ENCODE results near the gene ZNF778. TPM values are rescaled to one million over a fixed set of nuclear protein-coding genes. Genes with fewer than 3 reads are reported as not detected.

The ZNF778 gene
- total and polyA plus RNA-seq, 2 of the 13 experiments (the other 11 are each of a cell fraction or from before 2014, with no cell fraction given) = 3.8 to 7.2 TPM

DNA sequence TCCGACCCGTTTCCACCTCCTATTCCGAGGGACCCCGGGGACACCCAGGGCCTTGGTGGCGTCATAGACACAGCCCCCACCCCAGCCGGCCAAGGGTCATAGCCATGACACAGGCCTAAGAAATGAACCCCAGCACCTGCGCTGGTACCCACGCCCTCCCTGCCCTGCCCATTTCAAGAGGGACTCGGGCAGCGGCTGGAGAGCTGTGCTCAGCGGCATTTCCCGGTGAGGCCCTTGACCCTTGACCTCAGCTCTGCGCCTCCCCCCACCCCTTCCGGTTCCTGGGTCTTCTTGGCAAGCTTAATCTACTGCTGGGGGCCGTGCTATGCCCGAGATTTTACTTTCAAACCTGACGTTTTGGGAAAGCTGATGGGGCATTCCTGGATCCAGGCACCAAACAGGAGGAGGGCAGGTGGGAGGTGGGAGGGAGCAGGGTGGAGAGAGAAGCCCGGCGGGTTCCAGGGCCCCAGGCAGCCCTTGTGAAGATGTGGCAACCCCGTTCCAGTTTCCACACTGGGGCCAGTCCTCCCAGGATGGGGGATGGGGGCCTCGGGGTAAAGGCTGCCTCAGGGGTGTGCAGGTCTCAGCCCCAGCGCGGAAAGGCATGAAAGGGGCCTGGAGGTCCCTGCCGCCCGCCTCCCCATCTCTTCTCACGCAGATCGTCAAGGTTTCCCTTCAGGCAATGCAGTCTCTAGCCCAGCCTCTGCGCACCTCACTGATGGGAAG, 17.2 kb upstream of the ZNF778 start, which contains the start of gene SLC22A31 (continued):
- TF ChIP-seq, protein P1, sequence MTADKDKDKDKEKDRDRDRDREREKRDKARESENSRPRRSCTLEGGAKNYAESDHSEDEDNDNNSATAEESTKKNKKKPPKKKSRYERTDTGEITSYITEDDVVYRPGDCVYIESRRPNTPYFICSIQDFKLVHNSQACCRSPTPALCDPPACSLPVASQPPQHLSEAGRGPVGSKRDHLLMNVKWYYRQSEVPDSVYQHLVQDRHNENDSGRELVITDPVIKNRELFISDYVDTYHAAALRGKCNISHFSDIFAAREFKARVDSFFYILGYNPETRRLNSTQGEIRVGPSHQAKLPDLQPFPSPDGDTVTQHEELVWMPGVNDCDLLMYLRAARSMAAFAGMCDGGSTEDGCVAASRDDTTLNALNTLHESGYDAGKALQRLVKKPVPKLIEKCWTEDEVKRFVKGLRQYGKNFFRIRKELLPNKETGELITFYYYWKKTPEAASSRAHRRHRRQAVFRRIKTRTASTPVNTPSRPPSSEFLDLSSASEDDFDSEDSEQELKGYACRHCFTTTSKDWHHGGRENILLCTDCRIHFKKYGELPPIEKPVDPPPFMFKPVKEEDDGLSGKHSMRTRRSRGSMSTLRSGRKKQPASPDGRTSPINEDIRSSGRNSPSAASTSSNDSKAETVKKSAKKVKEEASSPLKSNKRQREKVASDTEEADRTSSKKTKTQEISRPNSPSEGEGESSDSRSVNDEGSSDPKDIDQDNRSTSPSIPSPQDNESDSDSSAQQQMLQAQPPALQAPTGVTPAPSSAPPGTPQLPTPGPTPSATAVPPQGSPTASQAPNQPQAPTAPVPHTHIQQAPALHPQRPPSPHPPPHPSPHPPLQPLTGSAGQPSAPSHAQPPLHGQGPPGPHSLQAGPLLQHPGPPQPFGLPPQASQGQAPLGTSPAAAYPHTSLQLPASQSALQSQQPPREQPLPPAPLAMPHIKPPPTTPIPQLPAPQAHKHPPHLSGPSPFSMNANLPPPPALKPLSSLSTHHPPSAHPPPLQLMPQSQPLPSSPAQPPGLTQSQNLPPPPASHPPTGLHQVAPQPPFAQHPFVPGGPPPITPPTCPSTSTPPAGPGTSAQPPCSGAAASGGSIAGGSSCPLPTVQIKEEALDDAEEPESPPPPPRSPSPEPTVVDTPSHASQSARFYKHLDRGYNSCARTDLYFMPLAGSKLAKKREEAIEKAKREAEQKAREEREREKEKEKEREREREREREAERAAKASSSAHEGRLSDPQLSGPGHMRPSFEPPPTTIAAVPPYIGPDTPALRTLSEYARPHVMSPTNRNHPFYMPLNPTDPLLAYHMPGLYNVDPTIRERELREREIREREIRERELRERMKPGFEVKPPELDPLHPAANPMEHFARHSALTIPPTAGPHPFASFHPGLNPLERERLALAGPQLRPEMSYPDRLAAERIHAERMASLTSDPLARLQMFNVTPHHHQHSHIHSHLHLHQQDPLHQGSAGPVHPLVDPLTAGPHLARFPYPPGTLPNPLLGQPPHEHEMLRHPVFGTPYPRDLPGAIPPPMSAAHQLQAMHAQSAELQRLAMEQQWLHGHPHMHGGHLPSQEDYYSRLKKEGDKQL (CRISPR knock-in tag; IDR thresholded peaks at IDR 0.05; ENCODE audit: low read depth) = no peak
- TF ChIP-seq AHR (CRISPR knock-in tag; IDR thresholded peaks at IDR 0.05) (no peak), KLF15 (CRISPR knock-in tag; IDR thresholded peaks at IDR 0.05; ENCODE audit: borderline replicate concordance) (peak; percentile 76; the same call in 1 of the 2 replicates), TBP (CRISPR knock-in tag; IDR thresholded peaks at IDR 0.05) (no peak), MTA3 (CRISPR knock-in tag; IDR thresholded peaks at IDR 0.05) (no peak), GATAD1 (CRISPR knock-in tag; IDR thresholded peaks at IDR 0.05) (peak; percentile 75), ZFP90 (CRISPR knock-in tag; IDR thresholded peaks at IDR 0.05; ENCODE audit: borderline replicate concordance) (peak; percentile 81; the same call in 1 of the 2 replicates), ZNF572 (CRISPR knock-in tag; IDR thresholded peaks at IDR 0.05) (0 out of 2 replicates have a peak, but pooled peaks have one; percentile 19), ELF1 (CRISPR knock-in tag; IDR thresholded peaks at IDR 0.05) (peak; percentile 87), MYC (CRISPR knock-in tag; IDR thresholded peaks at IDR 0.05; ENCODE audit: borderline replicate concordance) (no peak), ZFP82 (CRISPR knock-in tag; IDR thresholded peaks at IDR 0.05; ENCODE audit: borderline replicate concordance) (no peak), MLXIP (CRISPR knock-in tag; IDR thresholded peaks at IDR 0.05; ENCODE audit: borderline replicate concordance) (no peak), HCFC1 (IDR thresholded peaks at IDR 0.05; ENCODE audit: low read depth, low read length) (no peak), SP1 (IDR thresholded peaks at IDR 0.05) (no peak), SP1 (CRISPR knock-in tag; IDR thresholded peaks at IDR 0.05) (no peak), MIER3 (CRISPR knock-in tag; IDR thresholded peaks at IDR 0.05; ENCODE audit: borderline replicate concordance) (peak; percentile 53; the same call in 1 of the 2 replicates)
- TF ChIP-seq, protein P2, sequence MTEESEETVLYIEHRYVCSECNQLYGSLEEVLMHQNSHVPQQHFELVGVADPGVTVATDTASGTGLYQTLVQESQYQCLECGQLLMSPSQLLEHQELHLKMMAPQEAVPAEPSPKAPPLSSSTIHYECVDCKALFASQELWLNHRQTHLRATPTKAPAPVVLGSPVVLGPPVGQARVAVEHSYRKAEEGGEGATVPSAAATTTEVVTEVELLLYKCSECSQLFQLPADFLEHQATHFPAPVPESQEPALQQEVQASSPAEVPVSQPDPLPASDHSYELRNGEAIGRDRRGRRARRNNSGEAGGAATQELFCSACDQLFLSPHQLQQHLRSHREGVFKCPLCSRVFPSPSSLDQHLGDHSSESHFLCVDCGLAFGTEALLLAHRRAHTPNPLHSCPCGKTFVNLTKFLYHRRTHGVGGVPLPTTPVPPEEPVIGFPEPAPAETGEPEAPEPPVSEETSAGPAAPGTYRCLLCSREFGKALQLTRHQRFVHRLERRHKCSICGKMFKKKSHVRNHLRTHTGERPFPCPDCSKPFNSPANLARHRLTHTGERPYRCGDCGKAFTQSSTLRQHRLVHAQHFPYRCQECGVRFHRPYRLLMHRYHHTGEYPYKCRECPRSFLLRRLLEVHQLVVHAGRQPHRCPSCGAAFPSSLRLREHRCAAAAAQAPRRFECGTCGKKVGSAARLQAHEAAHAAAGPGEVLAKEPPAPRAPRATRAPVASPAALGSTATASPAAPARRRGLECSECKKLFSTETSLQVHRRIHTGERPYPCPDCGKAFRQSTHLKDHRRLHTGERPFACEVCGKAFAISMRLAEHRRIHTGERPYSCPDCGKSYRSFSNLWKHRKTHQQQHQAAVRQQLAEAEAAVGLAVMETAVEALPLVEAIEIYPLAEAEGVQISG (CRISPR knock-in tag; IDR thresholded peaks at IDR 0.05) = peak; percentile 36; the same call in 1 of the 2 replicates
- TF ChIP-seq, protein P3, sequence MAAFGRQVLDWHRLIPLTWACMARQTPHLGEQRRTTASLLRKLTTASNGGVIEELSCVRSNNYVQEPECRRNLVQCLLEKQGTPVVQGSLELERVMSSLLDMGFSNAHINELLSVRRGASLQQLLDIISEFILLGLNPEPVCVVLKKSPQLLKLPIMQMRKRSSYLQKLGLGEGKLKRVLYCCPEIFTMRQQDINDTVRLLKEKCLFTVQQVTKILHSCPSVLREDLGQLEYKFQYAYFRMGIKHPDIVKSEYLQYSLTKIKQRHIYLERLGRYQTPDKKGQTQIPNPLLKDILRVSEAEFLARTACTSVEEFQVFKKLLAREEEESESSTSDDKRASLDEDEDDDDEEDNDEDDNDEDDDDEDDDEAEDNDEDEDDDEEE (CRISPR knock-in tag; IDR thresholded peaks at IDR 0.05) = 0 out of 2 replicates have a peak, but pooled peaks have one; percentile 48

Data from HepG2 (cell line).